IMR-90 (cell line): Measurements from ENCODE around the gene POMT1.

ENCODE experiments used
- BHLHE40 ChIP-seq: fragments of 150-350 bp; IDR thresholded peaks from 2 replicates; pipeline ENCODE4 v1.6.1; 2016; ENCODE audit warnings: mild to moderate bottlenecking, low read depth, low read length
- CEBPB ChIP-seq: IDR thresholded peaks from 2 replicates; pipeline ENCODE4 v1.6.1; 2012; ENCODE audit warnings: low read depth, low read length, improper control_type of control experiment
- CTCF ChIP-seq: conservative IDR thresholded peaks from 2 replicates; pipeline ENCODE4 v1.5.1; 2012; ENCODE audit warnings: mild to moderate bottlenecking, low read depth, low read length, improper control_type of control experiment
- ELK1 ChIP-seq: fragments of 150-350 bp; IDR thresholded peaks from 2 replicates; pipeline ENCODE4 v1.6.1; 2016; ENCODE audit warnings: low read depth, mild to moderate bottlenecking, low read length, moderate library complexity, borderline replicate concordance
- FOS ChIP-seq: fragments of 150-350 bp; IDR thresholded peaks from 2 replicates; pipeline ENCODE4 v1.6.1; 2016; ENCODE audit warnings: low read depth, low read length
- MAFK ChIP-seq: IDR thresholded peaks from 2 replicates; pipeline ENCODE4 v1.6.1; 2012; ENCODE audit warnings: low read depth, low read length, improper control_type of control experiment
- MAZ ChIP-seq: IDR thresholded peaks from 2 replicates; pipeline ENCODE4 v1.6.1; 2012; ENCODE audit warnings: low read depth, mild to moderate bottlenecking, low read length, improper control_type of control experiment, moderate library complexity, borderline replicate concordance
- POLR2A ChIP-seq: IDR thresholded peaks from 2 replicates; pipeline ENCODE4 v1.6.1; 2012; ENCODE audit warnings: mild to moderate bottlenecking, low read depth, low read length
- RAD21 ChIP-seq: IDR thresholded peaks from 2 replicates; pipeline ENCODE4 v1.6.1; 2012; ENCODE audit warnings: low read length, improper control_type of control experiment
- RCOR1 ChIP-seq: IDR thresholded peaks from 2 replicates; pipeline ENCODE4 v1.6.1; 2012; ENCODE audit warnings: mild to moderate bottlenecking, low read length, improper control_type of control experiment; ENCODE audit not compliant: insufficient replicate concordance
- SMC3 ChIP-seq: fragments of 150-350 bp; IDR thresholded peaks from 2 replicates; pipeline ENCODE4 v1.6.1; 2016; ENCODE audit warnings: low read depth, mild to moderate bottlenecking, antibody characterized with exemption, low read length, moderate library complexity

- TF ChIP-seq CTCF, result no peak
- TF ChIP-seq SMC3, result no peak
- TF ChIP-seq CEBPB, result no peak
- TF ChIP-seq MAZ, result no peak
- TF ChIP-seq POLR2A, result no peak
- TF ChIP-seq FOS, result no peak
- TF ChIP-seq BHLHE40, result no peak
- no peak for TF ChIP-seq RAD21
- no peak for TF ChIP-seq RCOR1
- no peak for TF ChIP-seq MAFK
- TF ChIP-seq ELK1, result no peak
These were observed 8.3 kb upstream of the POMT1 start for GRCh38 chr9:131494296-131494870.
